ENCODE results near the gene CLDN16. TPM values are rescaled to one million over a fixed set of nuclear protein-coding genes. Genes with fewer than 3 reads are reported as not detected.

The CLDN16 gene
- total and polyA plus RNA-seq, 2 donors (not counting 1 experiment from before 2014, with no cell fraction given) = not detected

- H3K9me3 Mint-ChIP-seq (ENCODE audit: insufficient read depth) = peaks cover 8% of the 10 kb centered on the region
- POLR2A ChIA-PET = no interaction called here
- H3K4me2 ChIP-seq (replicated peaks; ENCODE audit: low read depth, low read length, poor library complexity, severe bottlenecking) = no peak overlapping the region
These were observed 41.4 kb upstream of the CLDN16 start for GRCh38 chr3:190346541-190346940.

GRCh38 chr3:190352861-190353457, 35.0 kb upstream of the CLDN16 start:
- H3K27ac ChIP-seq (ENCODE audit: low read length in 2 of 2) = no peak overlapping the region
- ChIA-PET CTCF (no interaction called here), POLR2A (no interaction called here)
- ATAC-seq (ENCODE audit: low read depth) (no peak), DNase-seq (no peak)
- Mint-ChIP-seq H3K4me3 (no peak overlapping the region), H3K9me3 (ENCODE audit: insufficient read depth) (peaks cover 4% of the 10 kb centered on the region), H3K27ac (no peak overlapping the region), H3K27me3 (no peaks in the 10 kb centered on the region), H3K4me1 (no peaks in the 10 kb centered on the region)
- no peak overlapping the region for H3K9ac ChIP-seq (ENCODE audit: low read length)
- no peak overlapping the region for H3K4me2 ChIP-seq (replicated peaks; ENCODE audit: low read depth, low read length, poor library complexity, severe bottlenecking)
- H4K20me1 ChIP-seq (ENCODE audit: control insufficient read depth, insufficient read depth, low read length, poor library complexity, severe bottlenecking) = no peaks in the 10 kb centered on the region
- H3K27me3 ChIP-seq (replicated peaks in 1 of 4; ENCODE audit: control extremely low read depth in 1 of 4, control insufficient read depth in 3 of 4, insufficient read depth in 4 of 4, low read length in 3 of 4) = no peaks in the 10 kb centered on the region
- no peaks in the 10 kb centered on the region for H3K79me2 ChIP-seq (ENCODE audit: control insufficient read depth, insufficient read depth, low read length)
- H3K4me3 ChIP-seq (ENCODE audit: control extremely low read depth in 1 of 5, extremely low read depth in 1 of 5, insufficient read depth in 1 of 5, low read depth in 2 of 5, low read length in 4 of 5) = no peak overlapping the region
- no peaks in the 10 kb centered on the region for H3K36me3 ChIP-seq (replicated peaks in 1 of 2; ENCODE audit: control extremely low read depth in 1 of 2, control insufficient read depth in 1 of 2, extremely low read depth in 1 of 2, insufficient read depth in 2 of 2, low read length in 1 of 2)
- no peaks in the 10 kb centered on the region for H3K9me3 ChIP-seq (ENCODE audit: control extremely low read depth in 1 of 3, control insufficient read depth in 2 of 3, insufficient read depth in 1 of 3, low read length in 2 of 3)
- no peaks in the 10 kb centered on the region for H3K4me1 ChIP-seq (ENCODE audit: control insufficient read depth in 2 of 2, insufficient read depth in 2 of 2, low read length in 2 of 2)
- no CpG with 5 or more reads among the region's 1 CpG for WGBS (ENCODE audit: insufficient coverage)
- TF ChIP-seq EZH2 (IDR thresholded peaks at IDR 0.05; ENCODE audit: borderline replicate concordance, insufficient read depth, low read depth, low read length, poor library complexity, severe bottlenecking) = no peak
- no peak for TF ChIP-seq CTCF (IDR thresholded peaks at IDR 0.05)
- intact Hi-C loops (cut with micrococcal nuclease) = no loop called here
- H2AFZ ChIP-seq (ENCODE audit: insufficient read depth, low read depth, low read length, poor library complexity, severe bottlenecking) = no peak overlapping the region

More at GRCh38 chr3:190346541-190346940, 41.4 kb upstream of the CLDN16 start:
- Histone ChIP-seq H3K9me3 (ENCODE audit: control extremely low read depth in 1 of 3, control insufficient read depth in 2 of 3, insufficient read depth in 1 of 3, low read length in 2 of 3) (no peaks in the 10 kb centered on the region), H3K4me1 (ENCODE audit: control insufficient read depth in 2 of 2, insufficient read depth in 2 of 2, low read length in 2 of 2) (no peaks in the 10 kb centered on the region), H2AFZ (ENCODE audit: insufficient read depth, low read depth, low read length, poor library complexity, severe bottlenecking) (no peak overlapping the region), H3K27ac (ENCODE audit: low read length in 2 of 2) (no peak overlapping the region), H3K79me2 (ENCODE audit: control insufficient read depth, insufficient read depth, low read length) (no peaks in the 10 kb centered on the region), H3K9ac (ENCODE audit: low read length) (no peak overlapping the region), H3K27me3 (replicated peaks in 1 of 4; ENCODE audit: control extremely low read depth in 1 of 4, control insufficient read depth in 3 of 4, insufficient read depth in 4 of 4, low read length in 3 of 4) (no peaks in the 10 kb centered on the region), H3K4me3 (ENCODE audit: control extremely low read depth in 1 of 5, extremely low read depth in 1 of 5, insufficient read depth in 1 of 5, low read depth in 2 of 5, low read length in 4 of 5) (no peak overlapping the region), H3K36me3 (replicated peaks in 1 of 2; ENCODE audit: control extremely low read depth in 1 of 2, control insufficient read depth in 1 of 2, extremely low read depth in 1 of 2, insufficient read depth in 2 of 2, low read length in 1 of 2) (no peaks in the 10 kb centered on the region), H4K20me1 (ENCODE audit: control insufficient read depth, insufficient read depth, low read length, poor library complexity, severe bottlenecking) (no peaks in the 10 kb centered on the region)
- Mint-ChIP-seq H3K27me3 (no peaks in the 10 kb centered on the region), H3K4me1 (no peaks in the 10 kb centered on the region), H3K4me3 (no peak overlapping the region), H3K27ac (no peak overlapping the region)
- ATAC-seq (ENCODE audit: low read depth) = no peak
- WGBS (ENCODE audit: insufficient coverage) = no CpG with 5 or more reads among the region's 2 CpGs
- TF ChIP-seq EZH2 (IDR thresholded peaks at IDR 0.05; ENCODE audit: borderline replicate concordance, insufficient read depth, low read depth, low read length, poor library complexity, severe bottlenecking) (no peak), CTCF (IDR thresholded peaks at IDR 0.05) (no peak)
- CTCF ChIA-PET = no interaction called here
- no peak for DNase-seq
- intact Hi-C loops (cut with micrococcal nuclease) = no loop called here

All from B cell (primary cell).